GM19455 (cell line): ENCODE results near the gene CHRM4.
A peak's percentile ranks its signal among the peaks of the same experiment; 100 is the strongest.

Experiments used
- ATAC-seq: cut with Tn5 transposase; IDR thresholded peaks from one replicate; pipeline ENCODE4 v1.9.1; 2021; ENCODE audit not compliant: unreplicated experiment

Gene CHRM4

GRCh38 chr11:46404476-46405017 is 13.0 kb upstream of the CHRM4 start:
- no peak for ATAC-seq

- ATAC-seq: no peak
Measured at GRCh38 chr11:46402957-46403902, 11.7 kb upstream of the CHRM4 start.

- ATAC-seq: no peak
Measured at GRCh38 chr11:46397526-46397925, 6.0 kb upstream of the CHRM4 start.

- no peak for ATAC-seq
Measured at GRCh38 chr11:46393759-46394158, 2.2 kb upstream of the CHRM4 start.

GRCh38 chr11:46393231-46393616 is 1.6 kb upstream of the CHRM4 start:
- ATAC-seq: no peak

GRCh38 chr11:46392421-46393230 is 1.1 kb upstream of the CHRM4 start:
- ATAC-seq: peak; percentile 55

- ATAC-seq: no peak
Measured at GRCh38 chr11:46391186-46391577, 394 bp downstream of the CHRM4 start.

GRCh38 chr11:46390331-46391171 is 1.0 kb downstream of the CHRM4 start:
- no peak for ATAC-seq

- no peak for ATAC-seq
Measured at GRCh38 chr11:46389450-46390330, 1.9 kb downstream of the CHRM4 start.

- ATAC-seq: no peak
Measured at GRCh38 chr11:46388619-46389449, 2.7 kb downstream of the CHRM4 start.

- no peak for ATAC-seq
Measured at GRCh38 chr11:46387919-46388618, 3.5 kb downstream of the CHRM4 start.

GRCh38 chr11:46387456-46387855 is 4.1 kb downstream of the CHRM4 start:
- no peak for ATAC-seq

- no peak for ATAC-seq
Measured at GRCh38 chr11:46386674-46387073, 4.9 kb downstream of the CHRM4 start.

GRCh38 chr11:46386005-46386578 is 5.5 kb downstream of the CHRM4 start:
- no peak for ATAC-seq

GRCh38 chr11:46385169-46386004 is 6.2 kb downstream of the CHRM4 start:
- ATAC-seq: no peak

GRCh38 chr11:46383974-46384701 is 7.4 kb downstream of the CHRM4 start:
- no peak for ATAC-seq

- ATAC-seq: no peak
Measured at GRCh38 chr11:46383404-46383758, 8.2 kb downstream of the CHRM4 start.
